Skeletal muscle tissue (tissue), 4 donors: ENCODE results near the gene ALS2CL. TPM values are rescaled to one million over a fixed set of nuclear protein-coding genes. Genes with fewer than 3 reads are reported as not detected.

Experiments used
- H3K27ac ChIP-seq: one replicate; pipeline ENCODE4 v1.7.0; 2013; ENCODE audit warnings: mild to moderate bottlenecking, low read depth, low read length, inconsistent platforms
- H3K27me3 ChIP-seq, 3 donors: one replicate each; pipeline ENCODE4 v1.7.0; 2013; ENCODE audit warnings: low read length in 3 of 3; ENCODE audit not compliant: control insufficient read depth in 3 of 3, insufficient read depth in 3 of 3
- H3K36me3 ChIP-seq, 3 donors: one replicate each; pipeline ENCODE4 v1.7.0; 2013; ENCODE audit warnings: low read length in 3 of 3; ENCODE audit not compliant: control insufficient read depth in 3 of 3, insufficient read depth in 3 of 3
- H3K4me1 ChIP-seq, 3 donors: one replicate each; pipeline ENCODE4 v1.7.0; 2013; ENCODE audit warnings: low read length in 3 of 3, mild to moderate bottlenecking in 3 of 3; ENCODE audit not compliant: control insufficient read depth in 3 of 3, insufficient read depth in 3 of 3
- H3K4me3 ChIP-seq, 3 donors: one replicate each; pipeline ENCODE4 v1.7.0; 2013; ENCODE audit warnings: low read length in 3 of 3
- H3K9ac ChIP-seq, 3 donors: one replicate each; pipeline ENCODE4 v1.7.0; 2013; ENCODE audit warnings: low read length in 3 of 3, mild to moderate bottlenecking in 3 of 3, moderate library complexity in 2 of 3, low read depth in 1 of 3
- H3K9me3 ChIP-seq, 3 donors: one replicate each; pipeline ENCODE4 v1.7.0; 2013; ENCODE audit warnings: low read length in 3 of 3; ENCODE audit not compliant: control insufficient read depth in 3 of 3
- total RNA-seq: library from RNA; depleted of rRNA; stranded (reverse); fragments of >200 nt; gene quantifications from one replicate; pipeline ENCODE4 v1.2.3, GENCODE V29; 2014
- donor health status: Osteomylitis.

The ALS2CL gene
- total RNA-seq, 1 donor from 2014 or later = 5.2 TPM

- peaks cover 27 to 42% (median 39%) of the 10 kb centered on the region in 3 donors for H3K4me1 ChIP-seq
- H3K9ac ChIP-seq = no peak overlapping the region
- no peak overlapping the region for H3K4me3 ChIP-seq
- no peaks in the 10 kb centered on the region for H3K36me3 ChIP-seq
- no peak overlapping the region for H3K27ac ChIP-seq
- no peaks in the 10 kb centered on the region for H3K9me3 ChIP-seq
- H3K27me3 ChIP-seq = no peaks in the 10 kb centered on the region
Measured at GRCh38 chr3:46659285-46659684, 34.2 kb downstream of the ALS2CL start.

GRCh38 chr3:46656778-46657556 is 36.5 kb downstream of the ALS2CL start:
- peaks cover 0 to 3% (median 2%) of the 10 kb centered on the region in 3 donors for H3K9me3 ChIP-seq
- no peak overlapping the region for H3K9ac ChIP-seq
- no peak overlapping the region for H3K4me3 ChIP-seq
- H3K36me3 ChIP-seq = no peaks in the 10 kb centered on the region
- no peak overlapping the region for H3K27ac ChIP-seq
- no peaks in the 10 kb centered on the region for H3K27me3 ChIP-seq
- H3K4me1 ChIP-seq = peaks cover 5 to 19% (median 15%) of the 10 kb centered on the region in 3 donors

- no peaks in the 10 kb centered on the region for H3K36me3 ChIP-seq
- peaks cover 0 to 5% (median 2%) of the 10 kb centered on the region in 3 donors for H3K9me3 ChIP-seq
Measured at GRCh38 chr3:46655271-46655670, 38.2 kb downstream of the ALS2CL start.

GRCh38 chr3:46651084-46651483 is 42.4 kb downstream of the ALS2CL start:
- H3K27me3 ChIP-seq = no peaks in the 10 kb centered on the region
- H3K36me3 ChIP-seq = no peaks in the 10 kb centered on the region
- no peak overlapping the region for H3K9ac ChIP-seq
- H3K9me3 ChIP-seq = peaks cover 0 to 5% (median 2%) of the 10 kb centered on the region in 3 donors
- H3K4me3 ChIP-seq = no peak overlapping the region
- H3K4me1 ChIP-seq = peaks cover 0 to 3% (median 0%) of the 10 kb centered on the region in 3 donors
- H3K27ac ChIP-seq = no peak overlapping the region

More at GRCh38 chr3:46655271-46655670, 38.2 kb downstream of the ALS2CL start:
- Histone ChIP-seq H3K27me3 (no peaks in the 10 kb centered on the region), H3K4me3 (no peak overlapping the region), H3K4me1 (peaks cover 0 to 4% (median 3%) of the 10 kb centered on the region in 3 donors), H3K27ac (no peak overlapping the region), H3K9ac (no peak overlapping the region)

- Histone ChIP-seq H3K4me1 (peaks cover 0 to 3% (median 0%) of the 10 kb centered on the region in 3 donors), H3K27ac (no peak overlapping the region), H3K27me3 (no peaks in the 10 kb centered on the region), H3K36me3 (no peaks in the 10 kb centered on the region), H3K4me3 (no peak overlapping the region), H3K9ac (no peak overlapping the region), H3K9me3 (peaks cover 0 to 5% (median 2%) of the 10 kb centered on the region in 3 donors)
Measured at GRCh38 chr3:46649436-46649835, 44.0 kb downstream of the ALS2CL start.

- Histone ChIP-seq H3K4me3 (no peak overlapping the region), H3K9me3 (peaks cover 0 to 5% (median 2%) of the 10 kb centered on the region in 3 donors), H3K27me3 (no peaks in the 10 kb centered on the region), H3K4me1 (peaks cover 0 to 3% (median 0%) of the 10 kb centered on the region in 3 donors), H3K9ac (no peak overlapping the region), H3K36me3 (no peaks in the 10 kb centered on the region), H3K27ac (no peak overlapping the region)
Measured at GRCh38 chr3:46648096-46648495, 45.4 kb downstream of the ALS2CL start.

- H3K4me3 ChIP-seq = no peak overlapping the region
- H3K27ac ChIP-seq = no peak overlapping the region
- H3K27me3 ChIP-seq = no peaks in the 10 kb centered on the region
- H3K4me1 ChIP-seq = peaks cover 0 to 3% (median 0%) of the 10 kb centered on the region in 3 donors
- no peaks in the 10 kb centered on the region for H3K9me3 ChIP-seq
- H3K36me3 ChIP-seq = no peaks in the 10 kb centered on the region
- no peak overlapping the region for H3K9ac ChIP-seq
Measured at GRCh38 chr3:46646700-46647099, 46.8 kb downstream of the ALS2CL start.

GRCh38 chr3:46643701-46644100 is 49.8 kb downstream of the ALS2CL start:
- no peak overlapping the region for H3K4me3 ChIP-seq
- peaks cover 0 to 3% (median 2%) of the 10 kb centered on the region in 3 donors for H3K9me3 ChIP-seq
- H3K27ac ChIP-seq = no peak overlapping the region
- no peak overlapping the region for H3K9ac ChIP-seq
- H3K4me1 ChIP-seq = peaks cover 0 to 3% (median 0%) of the 10 kb centered on the region in 3 donors
- no peaks in the 10 kb centered on the region for H3K27me3 ChIP-seq
- no peaks in the 10 kb centered on the region for H3K36me3 ChIP-seq

GRCh38 chr3:46642971-46643370 is 50.5 kb downstream of the ALS2CL start:
- H3K9me3 ChIP-seq = peaks cover 0 to 3% (median 2%) of the 10 kb centered on the region in 3 donors
- H3K9ac ChIP-seq = no peak overlapping the region
- no peak overlapping the region for H3K27ac ChIP-seq
- no peak overlapping the region for H3K4me3 ChIP-seq
- no peaks in the 10 kb centered on the region for H3K36me3 ChIP-seq
- H3K27me3 ChIP-seq = no peaks in the 10 kb centered on the region
- H3K4me1 ChIP-seq = peaks cover 0 to 3% (median 0%) of the 10 kb centered on the region in 3 donors

GRCh38 chr3:46640927-46641326 is 52.6 kb downstream of the ALS2CL start:
- H3K9me3 ChIP-seq = peaks cover 0 to 3% (median 2%) of the 10 kb centered on the region in 3 donors
- no peak overlapping the region for H3K9ac ChIP-seq
- H3K4me1 ChIP-seq = no peaks in the 10 kb centered on the region
- H3K27me3 ChIP-seq = no peaks in the 10 kb centered on the region
- no peaks in the 10 kb centered on the region for H3K36me3 ChIP-seq
- H3K4me3 ChIP-seq = no peak overlapping the region
- H3K27ac ChIP-seq = no peak overlapping the region
